H1 (cell line): ENCODE data around the gene GNGT2. TPM values are rescaled to one million over a fixed set of nuclear protein-coding genes. Genes with fewer than 3 reads are reported as not detected.

Source experiments
- CTCF ChIA-PET: fragments of 300-600 bp; sonication (Branson Sonifier 250); formaldehyde crosslinking; loops from one replicate; lab custom pipeline; 2021; ENCODE audit not compliant: partially characterized antibody; lab: Charles Lee
- POLR2A ChIA-PET: fragments of 300-600 bp; sonication (Branson Sonifier 250); formaldehyde crosslinking; loops from one replicate; lab custom pipeline; 2021; ENCODE audit warnings: inconsistent platforms; ENCODE audit not compliant: partially characterized antibody; lab: Charles Lee
- DNase-seq, 2 experiments: peaks; one replicate each; pipeline versions ENCODE4 v3.0.0 to v3.0.0-alpha.2; 2010 to 2022; ENCODE audit warnings: low spot score in 2 of 2, low read depth in 1 of 2, mixed read lengths in 1 of 2
- FAIRE-seq: peaks from 2 replicates; lab custom pipeline; 2011; peaks lifted over from hg19 to GRCh38; lab: Jason Lieb, UNC
- H2AFZ ChIP-seq: 2 replicates; pipeline ENCODE4 v1.8.1; 2012; ENCODE audit warnings: low read length, inconsistent platforms
- H2AK5ac ChIP-seq: 2 replicates; pipeline ENCODE4 v1.6.1; 2013; ENCODE audit warnings: low read depth, low read length
- H2BK120ac ChIP-seq: replicated peaks from 2 replicates; pipeline ENCODE3; 2013; ENCODE audit warnings: low read depth, low read length, inconsistent platforms
- H2BK12ac ChIP-seq: 2 replicates; pipeline ENCODE4 v1.6.1; 2013; ENCODE audit warnings: low read depth, low read length
- H2BK15ac ChIP-seq: 2 replicates; pipeline ENCODE4 v1.6.1; 2013; ENCODE audit warnings: low read length
- H2BK20ac ChIP-seq: 2 replicates; pipeline ENCODE4 v1.6.1; 2013; ENCODE audit warnings: low read length
- H2BK5ac ChIP-seq: 2 replicates; pipeline ENCODE4 v1.6.1; 2013; ENCODE audit warnings: low read depth, low read length
- H3K14ac ChIP-seq: 2 replicates; pipeline ENCODE4 v1.6.1; 2013; ENCODE audit warnings: inconsistent platforms; ENCODE audit not compliant: insufficient read length
- H3K18ac ChIP-seq: 2 replicates; pipeline ENCODE4 v1.6.1; 2013; ENCODE audit warnings: low read length; ENCODE audit errors: extremely low read depth
- H3K23ac ChIP-seq: 2 replicates; pipeline ENCODE4 v1.6.1; 2013; ENCODE audit warnings: inconsistent platforms; ENCODE audit not compliant: insufficient read length
- H3K23me2 ChIP-seq: 2 replicates; pipeline ENCODE4 v1.6.1; 2013; ENCODE audit warnings: low read depth, low read length
- H3K27ac ChIP-seq: 2 replicates; pipeline ENCODE4 v1.6.1; 2011; ENCODE audit warnings: low read depth, low read length, inconsistent platforms
- H3K27me3 ChIP-seq, 4 experiments: replicated peaks in 1 of 4; 1 replicate in 1 of 4; 2 replicates in 3 of 4; pipeline versions ENCODE4 v1.6.1 to v1.8.1; 2011 to 2013; ENCODE audit warnings: low read length in 3 of 4, mild to moderate bottlenecking in 3 of 4, inconsistent platforms in 2 of 4, mixed read lengths in 2 of 4, moderate library complexity in 1 of 4; ENCODE audit not compliant: control insufficient read depth in 3 of 4, insufficient read depth in 3 of 4; ENCODE audit errors: extremely low read depth in 1 of 4
- H3K36me3 ChIP-seq, 4 experiments: 2 replicates each; pipeline versions ENCODE4 v1.6.1 to v1.8.1; 2011 to 2013; ENCODE audit warnings: mild to moderate bottlenecking in 4 of 4, low read length in 3 of 4, moderate library complexity in 2 of 4, control low read depth in 1 of 4, inconsistent platforms in 1 of 4; ENCODE audit not compliant: insufficient read depth in 4 of 4, control insufficient read depth in 2 of 4
- H3K4ac ChIP-seq: replicated peaks from 2 replicates; pipeline ENCODE3; 2013; ENCODE audit warnings: low read length, low read depth, mixed read lengths, inconsistent platforms; ENCODE audit not compliant: insufficient read length
- H3K4me1 ChIP-seq, 4 experiments: replicated peaks in 1 of 4; 1 replicate in 1 of 4; 2 replicates in 3 of 4; pipeline versions ENCODE4 v1.6.1 to v1.8.1; 2011 to 2013; ENCODE audit warnings: low read length in 3 of 4, inconsistent platforms in 2 of 4, mixed read lengths in 1 of 4; ENCODE audit not compliant: insufficient read depth in 4 of 4, control insufficient read depth in 3 of 4
- H3K4me2 ChIP-seq, 2 experiments: 2 replicates each; pipeline versions ENCODE4 v1.6.1 to v1.8.1; 2011 to 2013; ENCODE audit warnings: low read depth in 2 of 2, low read length in 2 of 2, control low read depth in 1 of 2, inconsistent platforms in 1 of 2, mild to moderate bottlenecking in 1 of 2; ENCODE audit not compliant: insufficient read depth in 1 of 2
- H3K4me3 ChIP-seq, 4 experiments: fragments of 200-600, 300-600 bp in 1 of 4; sonication (generic), shearing (Covaris generic), sonication (Bioruptor Twin) in 1 of 4; 2 replicates each; pipeline versions ENCODE4 v1.5.1 to v1.8.1; 2011 to 2016; ENCODE audit warnings: low read length in 4 of 4, low read depth in 3 of 4, control low read depth in 2 of 4, inconsistent platforms in 2 of 4, mild to moderate bottlenecking in 2 of 4, mixed read lengths in 1 of 4, moderate library complexity in 1 of 4; ENCODE audit not compliant: insufficient read depth in 2 of 4; ENCODE audit errors: extremely low read depth in 1 of 4
- H3K56ac ChIP-seq: replicated peaks from 2 replicates; pipeline ENCODE3; 2013; ENCODE audit warnings: low read depth, mild to moderate bottlenecking, mixed read lengths, low read length, inconsistent platforms; ENCODE audit not compliant: insufficient read length
- H3K79me1 ChIP-seq: 2 replicates; pipeline ENCODE4 v1.6.1; 2013; ENCODE audit warnings: low read depth, low read length, control low read depth
- H3K79me2 ChIP-seq, 2 experiments: 2 replicates each; pipeline versions ENCODE4 v1.6.1 to v1.8.1; 2012 to 2013; ENCODE audit warnings: low read length in 2 of 2, mild to moderate bottlenecking in 2 of 2, inconsistent platforms in 1 of 2; ENCODE audit not compliant: insufficient read depth in 2 of 2, control insufficient read depth in 1 of 2
- H3K9ac ChIP-seq, 4 experiments: replicated peaks in 1 of 4; 1 replicate in 1 of 4; 2 replicates in 3 of 4; pipeline versions ENCODE4 v1.6.1 to v1.8.1; 2011 to 2013; ENCODE audit warnings: low read depth in 3 of 4, low read length in 3 of 4, control low read depth in 2 of 4, mild to moderate bottlenecking in 2 of 4, moderate library complexity in 2 of 4, inconsistent platforms in 1 of 4; ENCODE audit errors: extremely low read depth in 1 of 4
- H3K9me3 ChIP-seq, 2 experiments: 2 replicates each; pipeline versions ENCODE4 v1.6.1 to v1.8.1; 2012 to 2013; ENCODE audit warnings: mild to moderate bottlenecking in 2 of 2, moderate library complexity in 2 of 2, control low read depth in 1 of 2, inconsistent platforms in 1 of 2, low read depth in 1 of 2, low read length in 1 of 2, mixed read lengths in 1 of 2; ENCODE audit not compliant: insufficient read depth in 2 of 2
- H4K20me1 ChIP-seq, 2 experiments: replicated peaks in 1 of 2; 2 replicates each; pipeline versions ENCODE3 to v1.8.1; 2011 to 2013; ENCODE audit warnings: inconsistent platforms in 2 of 2, low read length in 2 of 2, mild to moderate bottlenecking in 1 of 2; ENCODE audit not compliant: insufficient read depth in 2 of 2, control insufficient read depth in 1 of 2
- H4K5ac ChIP-seq: 2 replicates; pipeline ENCODE4 v1.6.1; 2013; ENCODE audit warnings: low read length, low read depth, mixed read lengths, inconsistent platforms; ENCODE audit not compliant: insufficient read length
- H4K8ac ChIP-seq: 2 replicates; pipeline ENCODE4 v1.8.0; 2013; ENCODE audit warnings: mild to moderate bottlenecking, moderate library complexity, low read length, inconsistent platforms; ENCODE audit not compliant: insufficient read depth; ENCODE audit errors: extremely low read depth
- H4K91ac ChIP-seq: replicated peaks from 2 replicates; pipeline ENCODE3; 2013; ENCODE audit warnings: low read length, mixed read lengths, inconsistent platforms; ENCODE audit not compliant: insufficient read length
- CHD1 ChIP-seq: IDR thresholded peaks from 2 replicates; pipeline ENCODE4 v1.6.1; 2012; ENCODE audit warnings: low read depth, low read length, improper control_type of control experiment
- GTF2F1 ChIP-seq: IDR thresholded peaks from 2 replicates; pipeline ENCODE4 v1.6.1; 2012; ENCODE audit warnings: low read depth, low read length, improper control_type of control experiment, borderline replicate concordance
- RXRA ChIP-seq: IDR thresholded peaks from 2 replicates; pipeline ENCODE4 v1.6.1; 2011; ENCODE audit warnings: low read depth, mild to moderate bottlenecking, low read length, moderate library complexity; ENCODE audit not compliant: insufficient read depth
- SIRT6 ChIP-seq: IDR thresholded peaks from one replicate; pipeline ENCODE4 v1.7.1; 2012; ENCODE audit warnings: low read length, inconsistent platforms
- SP1 ChIP-seq: IDR thresholded peaks from 2 replicates; pipeline ENCODE4 v1.6.1; 2011; ENCODE audit warnings: low read depth, low read length
- TCF12 ChIP-seq: IDR thresholded peaks from 2 replicates; pipeline ENCODE4 v1.6.1; 2011; ENCODE audit warnings: low read depth, mild to moderate bottlenecking, low read length
- ZNF274 ChIP-seq: IDR thresholded peaks from 2 replicates; pipeline ENCODE4 v1.7.0; 2012; ENCODE audit warnings: low read length, borderline replicate concordance; ENCODE audit errors: extremely low read depth
- WGBS, 2 experiments: shearing (Covaris generic) in 1 of 2; methylation state at CpG; one replicate each; pipeline versions ENCODE4 v1.1.6 to v1.1.7; 2013 to 2015; ENCODE audit warnings: low lambda C conversion rate in 2 of 2, mixed read lengths in 2 of 2, inconsistent platforms in 1 of 2, low coverage in 1 of 2, missing lambda C conversion rate in 1 of 2; ENCODE audit not compliant: insufficient replicate concordance in 2 of 2, insufficient coverage in 1 of 2, insufficient read length in 1 of 2; ENCODE audit errors: extremely low coverage in 1 of 2, missing lambda C conversion rate in 1 of 2; 5-methylcytosine and 5-hydroxymethylcytosine counted together
- polyA plus RNA-seq, 7 experiments: library from polyadenylated mRNA; depleted of rRNA in 3 of 7; stranded (reverse) in 5 of 7; unstranded in 2 of 7; fragments of >200 nt in 5 of 7; fragments of 200-250 nt in 2 of 7; gene quantifications; 1 replicate in 5 of 7; 2 replicates in 1 of 7; 4 replicates in 1 of 7; pipeline versions ENCODE4 v1.2.1 to v1.2.3, GENCODE V29; 2011 to 2013; ENCODE audit warnings: missing spikeins in 2 of 7, mixed read lengths in 2 of 7
- total RNA-seq: library from RNA; stranded (reverse); fragmentation: NEBNext Ultra II Directional; extraction: Animal tissue kit (Norgen Biotek cat#: 25700); gene quantifications from 2 replicates; pipeline ENCODE4 v1.2.1, GENCODE V29; 2021
- TF ChIP-seq, protein P1 (sequence below): IDR thresholded peaks from 2 replicates; pipeline ENCODE4 v1.6.1; 2012; ENCODE audit warnings: inconsistent platforms
- TF ChIP-seq, protein P2 (sequence below), 3 experiments: IDR thresholded peaks; 1 replicate in 2 of 3; 2 replicates in 1 of 3; pipeline versions ENCODE4 v1.5.1 to v1.6.1; 2011; ENCODE audit warnings: low read length in 3 of 3, mild to moderate bottlenecking in 3 of 3, inconsistent platforms in 2 of 3, low read depth in 1 of 3, moderate library complexity in 1 of 3; ENCODE audit not compliant: insufficient read depth in 1 of 3; ENCODE audit errors: control extremely low read depth in 1 of 3

GNGT2 gene
- total and polyA plus RNA-seq, 2 of the 8 experiments (the other 6 are each of a cell fraction or from before 2014, with no cell fraction given) = 1.3 to 1.4 TPM

DNA sequence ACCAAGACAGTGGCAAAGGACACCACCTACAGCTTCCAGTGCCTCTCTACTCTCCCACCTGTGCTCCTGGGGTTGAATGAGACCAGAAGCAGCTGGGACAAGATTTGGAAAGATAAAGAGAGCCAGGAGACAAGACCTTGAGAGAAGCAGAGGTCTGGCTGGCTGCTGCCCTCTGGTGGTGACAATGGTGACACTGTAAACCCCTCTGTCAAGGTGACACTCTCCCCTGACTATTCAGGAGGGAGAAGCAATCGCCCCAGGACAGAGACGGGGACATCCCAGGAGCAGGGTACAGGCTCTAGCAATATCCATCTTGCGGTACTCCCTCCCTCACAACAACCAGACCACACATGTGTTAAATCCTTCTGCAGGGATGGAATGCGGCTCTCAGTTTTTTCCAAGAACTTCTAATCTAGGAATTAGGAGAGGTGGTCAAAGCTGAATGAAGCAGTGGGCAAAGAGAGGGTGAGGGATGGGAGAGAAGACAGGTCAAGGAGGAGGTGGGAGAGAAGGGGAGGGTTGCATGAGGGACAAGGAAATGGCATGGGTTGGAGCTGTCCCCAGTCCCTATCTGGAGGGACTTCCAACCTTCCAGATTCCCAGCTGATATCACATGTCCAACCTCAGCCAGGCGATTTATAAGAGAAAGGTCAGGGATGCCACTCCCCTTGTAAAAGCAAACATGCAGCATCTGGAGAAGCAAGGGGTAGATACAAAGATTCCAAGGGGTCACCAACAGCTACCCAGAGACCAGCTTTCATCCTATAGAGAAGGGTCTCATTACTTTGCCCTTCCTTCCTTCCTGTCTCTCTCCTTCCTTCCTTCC lies 17.3 kb upstream of the GNGT2 start:
- H2BK20ac ChIP-seq = no peak overlapping the region
- POLR2A ChIA-PET = interaction anchor here (0.6 to 1.7 kb wide), 6 partner anchors 15 to 173 kb away, joined by 3 to 7 read pairs (median 3); partner anchors contain the start of genes ABI3 and GNGT2
- TF ChIP-seq ZNF274 = no peak
- TF ChIP-seq, protein P1, sequence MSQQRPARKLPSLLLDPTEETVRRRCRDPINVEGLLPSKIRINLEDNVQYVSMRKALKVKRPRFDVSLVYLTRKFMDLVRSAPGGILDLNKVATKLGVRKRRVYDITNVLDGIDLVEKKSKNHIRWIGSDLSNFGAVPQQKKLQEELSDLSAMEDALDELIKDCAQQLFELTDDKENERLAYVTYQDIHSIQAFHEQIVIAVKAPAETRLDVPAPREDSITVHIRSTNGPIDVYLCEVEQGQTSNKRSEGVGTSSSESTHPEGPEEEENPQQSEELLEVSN = no peak
- TF ChIP-seq, protein P2, sequence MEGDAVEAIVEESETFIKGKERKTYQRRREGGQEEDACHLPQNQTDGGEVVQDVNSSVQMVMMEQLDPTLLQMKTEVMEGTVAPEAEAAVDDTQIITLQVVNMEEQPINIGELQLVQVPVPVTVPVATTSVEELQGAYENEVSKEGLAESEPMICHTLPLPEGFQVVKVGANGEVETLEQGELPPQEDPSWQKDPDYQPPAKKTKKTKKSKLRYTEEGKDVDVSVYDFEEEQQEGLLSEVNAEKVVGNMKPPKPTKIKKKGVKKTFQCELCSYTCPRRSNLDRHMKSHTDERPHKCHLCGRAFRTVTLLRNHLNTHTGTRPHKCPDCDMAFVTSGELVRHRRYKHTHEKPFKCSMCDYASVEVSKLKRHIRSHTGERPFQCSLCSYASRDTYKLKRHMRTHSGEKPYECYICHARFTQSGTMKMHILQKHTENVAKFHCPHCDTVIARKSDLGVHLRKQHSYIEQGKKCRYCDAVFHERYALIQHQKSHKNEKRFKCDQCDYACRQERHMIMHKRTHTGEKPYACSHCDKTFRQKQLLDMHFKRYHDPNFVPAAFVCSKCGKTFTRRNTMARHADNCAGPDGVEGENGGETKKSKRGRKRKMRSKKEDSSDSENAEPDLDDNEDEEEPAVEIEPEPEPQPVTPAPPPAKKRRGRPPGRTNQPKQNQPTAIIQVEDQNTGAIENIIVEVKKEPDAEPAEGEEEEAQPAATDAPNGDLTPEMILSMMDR (IDR thresholded peaks at IDR 0.05; ENCODE audit: control extremely low read depth in 1 of 3, insufficient read depth in 1 of 3, low read depth in 1 of 3, low read length in 3 of 3) = peak; percentile 79 to 94 (median 85)
- no peak for TF ChIP-seq TCF12
- no peak for TF ChIP-seq CHD1
- no peak for TF ChIP-seq GTF2F1
- TF ChIP-seq SP1 = no peak
- TF ChIP-seq RXRA = no peak
- no peak for TF ChIP-seq SIRT6

More for the DNA sequence above, 17.3 kb upstream of the GNGT2 start:
- Histone ChIP-seq H2BK5ac (no peak overlapping the region), H4K91ac (no peak overlapping the region), H2AK5ac (no peak overlapping the region), H2BK12ac (no peak overlapping the region), H3K23me2 (peaks cover 30% of the 10 kb centered on the region), H3K4ac (no peak overlapping the region), H2BK15ac (no peak overlapping the region; the same call in 1 of the 2 replicates), H2BK120ac (no peak overlapping the region), H4K5ac (no peak overlapping the region), H3K14ac (no peak overlapping the region), H3K4me1 (peaks cover 0 to 10% (median 6%) of the 10 kb centered on the region in 4 experiments; a peak in 3 of 7 replicates), H3K36me3 (no peaks in the 10 kb centered on the region), H3K27me3 (peaks cover 25 to 73% (median 62%) of the 10 kb centered on the region in 4 experiments), H3K9me3 (no peaks in the 10 kb centered on the region), H3K79me1 (no peaks in the 10 kb centered on the region), H3K27ac (no peak overlapping the region), H3K18ac (no peak overlapping the region), H3K56ac (no peak overlapping the region), H2AFZ (no peak overlapping the region), H3K4me2 (no peak overlapping the region), H4K8ac (no peak overlapping the region), H3K4me3 (no peak overlapping the region), H4K20me1 (peaks cover 0 to 2% of the 10 kb centered on the region in 2 experiments), H3K23ac (no peak overlapping the region), H3K79me2 (no peaks in the 10 kb centered on the region), H3K9ac (no peak overlapping the region)
- DNase-seq (peak in 1 of 2 experiments; percentile 89), FAIRE-seq (peak; percentile 75)
- CTCF ChIA-PET = interaction anchor here (0.6 to 6.5 kb wide), 34 partner anchors 8 to 192 kb away, joined by 3 to 43 read pairs (median 4); partner anchors contain the start of gene GNGT2
- 36% methylated on average over 5 of the region's 5 CpGs; no CpG with 5 or more reads in 1 of the 2 experiments for WGBS, 2 experiments
